Ureter (tissue), 1 donor: ENCODE measurements around the gene BRAP. TPM values are rescaled to one million over a fixed set of nuclear protein-coding genes. Genes with fewer than 3 reads are reported as not detected.
"Not testable (repeated sequence)": the region's sequence is repeated elsewhere in the genome, so short reads cannot be mapped to it uniquely, and the experiment has no call there.

Experiments
- DNase-seq: peaks from one replicate; pipeline ENCODE4 v3.0.0-alpha.2; 2020; ENCODE audit warnings: low spot score
- total RNA-seq: library from RNA; stranded (reverse); gene quantifications from one replicate; pipeline ENCODE4 v1.2.4, GENCODE V29; 2023
- donor health status: DM: yes; HTN: yes; CAD: no.

The BRAP gene, protein sequence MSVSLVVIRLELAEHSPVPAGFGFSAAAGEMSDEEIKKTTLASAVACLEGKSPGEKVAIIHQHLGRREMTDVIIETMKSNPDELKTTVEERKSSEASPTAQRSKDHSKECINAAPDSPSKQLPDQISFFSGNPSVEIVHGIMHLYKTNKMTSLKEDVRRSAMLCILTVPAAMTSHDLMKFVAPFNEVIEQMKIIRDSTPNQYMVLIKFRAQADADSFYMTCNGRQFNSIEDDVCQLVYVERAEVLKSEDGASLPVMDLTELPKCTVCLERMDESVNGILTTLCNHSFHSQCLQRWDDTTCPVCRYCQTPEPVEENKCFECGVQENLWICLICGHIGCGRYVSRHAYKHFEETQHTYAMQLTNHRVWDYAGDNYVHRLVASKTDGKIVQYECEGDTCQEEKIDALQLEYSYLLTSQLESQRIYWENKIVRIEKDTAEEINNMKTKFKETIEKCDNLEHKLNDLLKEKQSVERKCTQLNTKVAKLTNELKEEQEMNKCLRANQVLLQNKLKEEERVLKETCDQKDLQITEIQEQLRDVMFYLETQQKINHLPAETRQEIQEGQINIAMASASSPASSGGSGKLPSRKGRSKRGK
- 20.7 TPM for total RNA-seq

- peak; percentile 95 for DNase-seq
Observed at GRCh38 chr12:111685811-111686573, at the start of gene BRAP, which contains the start of gene ACAD10. BRAP (minus strand) TSS chr12:111685956; CDS start chr12:111685792, 164 bp downstream. ACAD10 (plus strand) TSS chr12:111686053; CDS start chr12:111692710, 6,657 bp downstream.

GRCh38 chr12:111733340-111733915, 47.7 kb upstream of the BRAP start:
- no peak for DNase-seq

- DNase-seq = no peak
Observed at GRCh38 chr12:111732786-111733185, 47.0 kb upstream of the BRAP start.

DNA sequence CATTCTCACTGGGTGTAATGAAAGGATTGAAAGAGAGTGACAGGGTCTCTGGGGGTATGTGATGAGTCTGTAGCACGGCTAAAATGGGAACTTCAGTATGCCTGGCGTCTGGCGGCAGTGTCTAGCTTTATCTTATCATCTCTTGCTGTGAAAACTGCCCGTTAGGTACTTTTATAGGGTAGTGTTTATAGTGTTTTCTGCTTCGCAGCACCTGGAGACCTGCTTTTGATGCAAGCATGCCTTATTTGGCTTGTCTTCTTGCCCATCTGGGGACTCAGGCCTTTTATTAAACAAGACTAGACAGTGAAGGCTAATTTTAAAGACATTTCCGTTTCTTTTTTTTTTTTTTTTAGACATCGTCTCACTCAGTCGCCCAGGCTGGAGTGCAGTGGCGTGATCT, 44.7 kb upstream of the BRAP start:
- no peak for DNase-seq

DNA sequence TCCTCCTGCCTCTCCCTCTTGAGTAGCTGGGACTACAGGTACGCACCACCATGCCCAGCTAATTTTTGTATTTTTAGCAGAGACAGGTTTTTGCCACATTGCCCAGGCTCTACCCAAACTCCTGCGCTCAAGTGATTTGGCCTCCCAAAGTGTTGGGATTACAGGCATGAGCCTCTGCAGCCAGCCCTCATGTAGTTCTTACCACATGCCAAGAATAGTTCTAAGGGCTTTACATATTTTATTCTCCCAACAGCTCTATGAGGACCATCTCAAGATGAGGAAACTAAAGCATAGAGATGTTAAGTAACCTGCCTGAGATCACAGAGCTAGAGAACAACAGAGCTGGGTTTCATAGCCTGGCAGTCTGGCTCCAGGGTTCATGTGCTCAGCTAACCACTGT, 43.0 kb upstream of the BRAP start:
- DNase-seq = no peak

- not testable (repeated sequence) for DNase-seq
Observed at GRCh38 chr12:111723646-111724360, 38.0 kb upstream of the BRAP start.

GRCh38 chr12:111720457-111720856, 34.7 kb upstream of the BRAP start:
- DNase-seq = no peak

DNA sequence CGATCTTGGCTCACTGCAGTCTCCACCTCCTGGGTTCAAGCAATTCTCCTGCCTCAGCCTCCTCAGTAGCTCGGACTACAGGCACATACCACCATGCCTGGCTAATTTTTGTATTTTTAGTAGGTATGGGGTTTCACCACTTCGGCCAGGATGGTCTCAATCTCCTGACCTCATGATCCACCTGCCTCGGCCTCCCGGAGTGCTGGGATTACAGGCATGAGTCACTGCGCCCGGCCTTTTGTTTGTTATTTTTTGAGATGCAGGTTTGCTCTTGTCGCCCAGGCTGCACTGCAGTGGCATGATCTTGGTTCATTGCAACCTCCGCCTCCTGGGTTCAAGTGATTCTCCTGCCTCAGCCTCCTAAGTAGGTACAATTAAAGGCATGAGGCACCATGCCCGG, 33.6 kb upstream of the BRAP start:
- DNase-seq = not testable (repeated sequence)

- no peak for DNase-seq
Observed at GRCh38 chr12:111715279-111715678, 29.5 kb upstream of the BRAP start.

DNA sequence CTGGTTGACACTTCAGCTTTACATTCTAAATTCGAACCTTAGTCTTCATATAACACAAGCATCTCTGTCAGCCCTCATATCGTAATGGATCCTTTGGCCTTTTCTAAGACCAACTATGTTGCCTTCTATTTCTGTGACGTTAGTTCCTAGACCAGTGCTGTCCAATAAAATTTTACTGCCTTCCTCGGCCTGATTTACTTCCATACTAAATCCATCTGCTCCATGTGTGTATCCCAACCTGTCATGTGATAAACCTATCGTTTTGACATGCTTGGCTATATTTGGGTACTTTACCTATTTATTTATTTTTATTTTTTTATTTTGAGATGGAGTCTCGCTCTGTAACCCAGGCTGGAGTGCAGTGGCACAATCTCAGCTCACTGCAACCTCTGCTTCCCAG, 20.4 kb upstream of the BRAP start:
- DNase-seq = no peak

GRCh38 chr12:111705672-111706071, 19.9 kb upstream of the BRAP start:
- DNase-seq = no peak

GRCh38 chr12:111699962-111700361, 14.2 kb upstream of the BRAP start:
- DNase-seq = no peak

- no peak for DNase-seq
Observed at GRCh38 chr12:111693818-111694217, 8.1 kb upstream of the BRAP start.

GRCh38 chr12:111692575-111693210, 6.9 kb upstream of the BRAP start:
- no peak for DNase-seq

DNA sequence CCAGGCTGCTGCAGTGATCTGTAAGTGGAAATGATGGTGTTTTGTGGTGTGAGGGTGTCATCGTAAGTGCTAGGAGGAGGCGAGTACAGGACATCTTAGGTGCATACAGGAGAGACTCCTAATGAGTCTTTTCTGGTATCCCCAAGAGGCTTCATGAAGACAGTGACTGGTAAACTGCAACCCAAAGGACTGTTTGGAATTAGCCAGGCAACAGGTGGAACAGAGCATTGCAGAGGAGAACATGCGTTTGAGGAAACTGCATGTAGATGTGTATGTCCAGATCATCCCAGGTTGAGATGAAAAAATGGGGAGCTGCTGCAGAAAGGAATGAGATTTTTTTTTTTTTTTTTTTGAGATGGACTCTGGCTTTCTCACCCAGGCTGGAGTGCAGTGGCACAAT, 5.5 kb upstream of the BRAP start:
- no peak for DNase-seq

- no peak for DNase-seq
Observed at GRCh38 chr12:111687952-111688351, 2.2 kb upstream of the BRAP start.

DNA sequence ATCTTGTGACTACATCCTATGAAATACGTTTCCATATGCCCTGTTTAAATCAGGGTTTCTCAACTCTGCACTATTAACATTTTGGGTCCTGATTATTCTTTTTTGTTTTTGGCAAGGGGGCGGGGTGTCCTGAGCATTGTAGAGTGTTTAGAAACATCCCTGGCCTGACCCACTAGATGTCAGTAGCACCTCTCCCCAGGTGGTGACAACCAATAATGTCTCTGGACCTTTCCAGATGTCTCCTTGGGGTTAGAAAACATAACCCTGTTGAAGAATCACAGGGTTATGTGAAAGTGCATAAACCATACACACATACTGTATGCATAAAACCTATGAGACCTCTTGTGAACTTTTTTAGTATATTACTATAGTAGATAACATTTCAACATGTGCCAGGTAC, 1.5 kb upstream of the BRAP start:
- DNase-seq = no peak

DNA sequence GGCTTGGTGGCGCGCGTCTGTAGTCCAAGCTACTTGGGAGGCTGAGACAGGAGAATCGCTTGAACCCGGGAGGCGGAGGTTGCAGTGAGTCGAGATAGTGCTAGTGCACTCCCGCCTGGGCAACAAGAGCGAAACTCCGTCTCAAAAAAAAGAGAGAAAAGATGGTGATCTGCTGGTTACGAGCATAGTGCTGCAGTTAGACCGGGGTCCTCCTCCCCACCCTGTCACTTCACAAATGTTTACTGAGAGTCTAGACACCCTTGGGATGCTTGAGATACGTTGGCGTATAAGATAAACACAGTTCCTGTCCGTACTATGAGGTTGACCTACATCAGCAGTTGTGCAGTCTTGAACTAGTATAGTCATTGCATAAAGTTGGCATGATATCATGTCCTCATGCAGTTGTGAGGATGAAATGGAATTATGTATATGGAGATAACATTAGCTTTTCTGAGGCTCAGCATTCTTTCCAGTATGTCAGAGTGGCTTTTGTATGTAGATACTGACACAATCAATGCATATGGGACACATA, 884 bp upstream of the BRAP start:
- no peak for DNase-seq

- no peak for DNase-seq
Observed at GRCh38 chr12:111685322-111685810, 390 bp downstream of the BRAP start.

DNA sequence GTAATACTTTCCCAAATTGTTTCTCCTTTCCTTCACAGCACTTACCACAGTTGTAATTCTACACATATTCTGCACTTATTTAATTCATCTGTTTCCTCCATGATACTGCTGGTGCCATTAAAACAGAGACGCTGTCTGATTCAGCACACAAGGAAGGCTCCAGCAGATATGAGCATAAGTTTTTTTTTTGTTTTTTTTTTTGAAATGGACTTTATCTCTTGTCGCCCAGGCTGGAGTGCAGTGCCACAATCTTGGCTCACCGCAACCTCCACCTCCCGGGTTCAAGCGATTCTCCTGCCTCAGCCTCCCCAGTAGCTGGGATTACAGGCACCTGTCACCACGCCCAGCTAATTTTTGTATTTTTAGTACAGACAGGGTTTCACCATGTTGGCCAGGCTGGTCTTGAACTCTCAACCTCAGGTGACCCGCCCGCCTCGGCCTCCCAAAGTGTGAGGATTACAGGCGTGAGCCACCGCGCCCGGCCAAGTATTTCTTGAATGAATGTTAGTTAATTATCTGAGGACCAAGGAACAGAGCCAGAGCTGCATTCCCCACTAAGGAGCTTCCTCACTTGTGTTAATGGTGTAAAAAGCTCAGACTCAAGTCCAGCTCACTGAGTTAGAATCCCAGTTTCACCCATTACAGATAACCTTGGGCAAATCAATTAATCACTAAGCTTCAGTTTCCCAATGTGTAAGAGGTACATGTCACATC, 1.1 kb downstream of the BRAP start:
- not testable (repeated sequence) for DNase-seq
